Activated B cell treated with CpG ODN at 0.5 μM for 24 hours (primary cell): ENCODE results near the gene HEMK1. TPM values are rescaled to one million over a fixed set of nuclear protein-coding genes. Genes with fewer than 3 reads are reported as not detected.

Source experiments
- ATAC-seq: fragments of 200-7000 bp; cut with Tn5 transposase; one replicate; pipeline ENCODE4 v1.10.0; 2021; ENCODE audit warnings: low read depth, mild to moderate bottlenecking, moderate library complexity
- CTCF ChIA-PET: fragments of 350-600 bp; sonication (Branson Sonifier 250); formaldehyde crosslinking; loops from one replicate; lab custom pipeline; 2021; ENCODE audit warnings: antibody characterized with exemption; lab: Charles Lee
- POLR2A ChIA-PET: fragments of 350-600 bp; sonication (Branson Sonifier 250); formaldehyde crosslinking; loops from one replicate; lab custom pipeline; 2021; ENCODE audit warnings: antibody characterized with exemption; lab: Charles Lee
- DNase-seq: peaks from one replicate; pipeline ENCODE4 v3.0.0; 2022
- H3K27ac Mint-ChIP-seq: one replicate; pipeline ENCODE4 v1.8.0; 2020; ENCODE audit warnings: mixed read lengths
- H3K27me3 Mint-ChIP-seq: one replicate; pipeline ENCODE4 v1.8.0; 2021; ENCODE audit warnings: mixed read lengths
- H3K36me3 Mint-ChIP-seq: one replicate; pipeline ENCODE4 v1.8.0; 2021; ENCODE audit warnings: low read depth, mixed read lengths
- H3K4me1 Mint-ChIP-seq: one replicate; pipeline ENCODE4 v1.8.0; 2021; ENCODE audit warnings: mixed read lengths
- H3K4me3 Mint-ChIP-seq: one replicate; pipeline ENCODE4 v1.8.0; 2020; ENCODE audit warnings: mild to moderate bottlenecking, mixed read lengths
- H3K9me3 Mint-ChIP-seq: one replicate; pipeline ENCODE4 v1.8.0; 2020; ENCODE audit warnings: mixed read lengths
- CTCF ChIP-seq: fragments of 200-600 bp; IDR thresholded peaks from one replicate; pipeline ENCODE4 v1.8.0; 2022; ENCODE audit warnings: antibody characterized with exemption, mild to moderate bottlenecking
- intact Hi-C: fragments of 100-400 bp; cut with micrococcal nuclease; formaldehyde crosslinking; loops from one replicate; pipeline ENCODE4 v1.15.1; 2024
- total RNA-seq: library from RNA; stranded (reverse); gene quantifications from 2 replicates; pipeline ENCODE4 v1.2.3, GENCODE V29; 2022

HEMK1 gene
- total RNA-seq, 1 donor from 2014 or later: 26.9 TPM

- Mint-ChIP-seq H3K4me1 (no peaks in the 10 kb centered on the region), H3K9me3 (no peaks in the 10 kb centered on the region), H3K27ac (no peak overlapping the region), H3K36me3 (no peaks in the 10 kb centered on the region), H3K27me3 (peaks cover 40% of the 10 kb centered on the region), H3K4me3 (no peak overlapping the region)
- intact Hi-C loops: no loop called here
- TF ChIP-seq CTCF: no peak
- POLR2A ChIA-PET: interaction anchor here (0.6 kb wide), 2 partner anchors 151 to 961 kb away, joined by 7 to 14 read pairs; no protein-coding TSS in a partner anchor
- CTCF ChIA-PET: interaction anchor here (1.3 to 4.6 kb wide), 3 partner anchors 11 to 191 kb away, joined by 3 to 64 read pairs (median 3); partner anchors contain the start of genes CYB561D2 and NPRL2
- DNase-seq (no peak), ATAC-seq (no peak)
Observed at GRCh38 chr3:50539356-50540286, 29.7 kb upstream of the HEMK1 start.

GRCh38 chr3:50542177-50543034 lies 26.9 kb upstream of the HEMK1 start:
- intact Hi-C loops: loop anchor here (1.0 to 2.0 kb wide), 4 partner anchors 24 to 350 kb away; no protein-coding TSS in a partner anchor

GRCh38 chr3:50545781-50546180 lies 23.5 kb upstream of the HEMK1 start:
- ChIA-PET POLR2A (no interaction called here), CTCF (no interaction called here)
- H3K4me3 Mint-ChIP-seq: no peak overlapping the region
- peaks cover 13% of the 10 kb centered on the region for H3K27me3 Mint-ChIP-seq
- DNase-seq: no peak
- no peaks in the 10 kb centered on the region for H3K9me3 Mint-ChIP-seq
- H3K27ac Mint-ChIP-seq: no peak overlapping the region
- no peaks in the 10 kb centered on the region for H3K36me3 Mint-ChIP-seq
- no peak for ATAC-seq
- intact Hi-C loops: no loop called here
- no peak for TF ChIP-seq CTCF
- H3K4me1 Mint-ChIP-seq: no peaks in the 10 kb centered on the region

More at GRCh38 chr3:50542177-50543034, 26.9 kb upstream of the HEMK1 start:
- Mint-ChIP-seq H3K27me3 (peaks cover 27% of the 10 kb centered on the region), H3K36me3 (no peaks in the 10 kb centered on the region), H3K4me3 (no peak overlapping the region), H3K9me3 (no peaks in the 10 kb centered on the region), H3K4me1 (no peaks in the 10 kb centered on the region), H3K27ac (peak overlapping the region; percentile 41)
- POLR2A ChIA-PET: interaction anchor here (0.8 to 1.9 kb wide), 2 partner anchors 192 to 205 kb away, joined by 3 to 5 read pairs; partner anchors contain the start of genes CYB561D2 and NPRL2
- CTCF ChIA-PET: interaction anchor here (0.7 to 4.6 kb wide), 20 partner anchors 9 to 282 kb away, joined by 3 to 64 read pairs (median 4); partner anchors contain the start of genes C3orf18, CISH, CYB561D2 and NPRL2
- DNase-seq (peak; percentile 54), ATAC-seq (peak; percentile 71)
- TF ChIP-seq CTCF: peak; percentile 90

GRCh38 chr3:50549226-50549625 lies 20.1 kb upstream of the HEMK1 start:
- no peak overlapping the region for H3K4me3 Mint-ChIP-seq
- no peaks in the 10 kb centered on the region for H3K27me3 Mint-ChIP-seq
- ChIA-PET CTCF (interaction anchor here (1.2 to 1.6 kb wide), 5 partner anchors 26 to 202 kb away, joined by 3 to 6 read pairs (median 4); no protein-coding TSS in a partner anchor), POLR2A (no interaction called here)
- no peak for TF ChIP-seq CTCF
- no peak for ATAC-seq
- H3K36me3 Mint-ChIP-seq: no peaks in the 10 kb centered on the region
- H3K4me1 Mint-ChIP-seq: no peaks in the 10 kb centered on the region
- intact Hi-C loops: no loop called here
- no peaks in the 10 kb centered on the region for H3K9me3 Mint-ChIP-seq
- H3K27ac Mint-ChIP-seq: no peak overlapping the region
- DNase-seq: no peak
